Stimulated activated CD4-positive, alpha-beta T cell treated with anti-CD3 and anti-CD28 coated beads, Interleukin-15, amount 100 ng/mL, for 24 hours (primary cell): ENCODE data around the gene PIK3CG.
"Not testable (repeated sequence)": the region's sequence is repeated elsewhere in the genome, so short reads cannot be mapped to it uniquely, and the experiment has no call there.

Experiments used
- DNase-seq: peaks from one replicate; pipeline ENCODE4 v3.0.0-alpha.2; 2020

PIK3CG gene

GRCh38 chr7:106944035-106944665, 79.1 kb downstream of the PIK3CG start:
- DNase-seq: no peak

- DNase-seq: peak; percentile 34
Measured at GRCh38 chr7:106947244-106947728, 82.2 kb downstream of the PIK3CG start.

- no peak for DNase-seq
Measured at GRCh38 chr7:106952001-106952657, 87.0 kb downstream of the PIK3CG start.

- DNase-seq: no peak
Measured at GRCh38 chr7:106952658-106953231, 87.7 kb downstream of the PIK3CG start.

- no peak for DNase-seq
Measured at GRCh38 chr7:106954840-106955239, 89.8 kb downstream of the PIK3CG start.

- not testable (repeated sequence) for DNase-seq
Measured at GRCh38 chr7:106955857-106956256, 90.8 kb downstream of the PIK3CG start.
